ENCODE measurements around the gene GPR42.
A peak's percentile ranks its signal among the peaks of the same experiment; 100 is the strongest.

GPR42 gene

GRCh38 chr19:35370722-35371121 is at the start of gene GPR42:
Gene GPR42, plus strand, starts transcription at chr19:35371068. Its CDS starts 292 bp downstream, at chr19:35371360.
- DNase-seq: no peak

- no peak for DNase-seq
Measured at GRCh38 chr19:35321291-35321690, 49.6 kb upstream of the GPR42 start.

- DNase-seq: no peak
Measured at GRCh38 chr19:35322014-35322413, 48.9 kb upstream of the GPR42 start.

GRCh38 chr19:35327642-35328041 is 43.2 kb upstream of the GPR42 start:
- DNase-seq: no peak

- DNase-seq: no peak
Measured at GRCh38 chr19:35328851-35329285, 42.0 kb upstream of the GPR42 start, which contains the start of gene CD22. Gene CD22, plus strand, starts transcription at chr19:35329187. Its CDS starts 2,854 bp downstream, at chr19:35332041.

GRCh38 chr19:35329323-35329722 is 41.5 kb upstream of the GPR42 start:
- no peak for DNase-seq

- no peak for DNase-seq
Measured at GRCh38 chr19:35330475-35330874, 40.4 kb upstream of the GPR42 start.

- DNase-seq: no peak
Measured at GRCh38 chr19:35331551-35332214, 39.2 kb upstream of the GPR42 start.

- DNase-seq: peak; percentile 33
Measured at GRCh38 chr19:35332817-35333216, 38.1 kb upstream of the GPR42 start.

- no peak for DNase-seq
Measured at GRCh38 chr19:35334144-35334753, 36.6 kb upstream of the GPR42 start.

- no peak for DNase-seq
Measured at GRCh38 chr19:35336166-35336955, 34.5 kb upstream of the GPR42 start.

GRCh38 chr19:35337097-35337983 is 33.5 kb upstream of the GPR42 start:
- DNase-seq: no peak

- DNase-seq: no peak
Measured at GRCh38 chr19:35337984-35338296, 32.9 kb upstream of the GPR42 start.

- no peak for DNase-seq
Measured at GRCh38 chr19:35340431-35340830, 30.4 kb upstream of the GPR42 start.

GRCh38 chr19:35341006-35341405 is 29.9 kb upstream of the GPR42 start:
- DNase-seq: no peak

GRCh38 chr19:35341565-35342225 is 29.2 kb upstream of the GPR42 start:
- no peak for DNase-seq

GRCh38 chr19:35342430-35342829 is 28.4 kb upstream of the GPR42 start:
- no peak for DNase-seq

- DNase-seq: no peak
Measured at GRCh38 chr19:35344511-35345031, 26.3 kb upstream of the GPR42 start.

GRCh38 chr19:35345671-35346111 is 25.2 kb upstream of the GPR42 start:
- no peak for DNase-seq

GRCh38 chr19:35346193-35347052 is 24.4 kb upstream of the GPR42 start:
- DNase-seq: peak; percentile 70
